Sigmoid colon (tissue), 4 donors: ENCODE measurements around the gene RABIF.

ENCODE experiments used
- CTCF ChIP-seq, 4 experiments: fragments of 450-650 bp in 3 of 4; fragments of 200-600 bp in 1 of 4; IDR thresholded peaks; one replicate each; pipeline ENCODE4 v1.5.1; 2016 to 2019; ENCODE audit warnings: antibody characterized with exemption in 4 of 4, mild to moderate bottlenecking in 3 of 4, moderate library complexity in 2 of 4
- EP300 ChIP-seq, 4 donors: sonication (generic); formaldehyde crosslinking; IDR thresholded peaks; one replicate each; pipeline ENCODE4 v1.6.1; 2017; ENCODE audit warnings: antibody characterized with exemption in 4 of 4
- POLR2A ChIP-seq, 2 donors: fragments of 450-650 bp; IDR thresholded peaks; one replicate each; pipeline ENCODE4 v1.6.1; 2016; ENCODE audit warnings: antibody characterized with exemption in 2 of 2, mild to moderate bottlenecking in 2 of 2, moderate library complexity in 2 of 2

- TF ChIP-seq POLR2A (IDR thresholded peaks at IDR 0.05), result no peak
- TF ChIP-seq CTCF (IDR thresholded peaks at IDR 0.05), result no peak
- TF ChIP-seq EP300 (IDR thresholded peaks at IDR 0.05), result no peak
These were observed 20.5 kb upstream of the RABIF start for GRCh38 chr1:202909494-202909893.
